HG02642 (cell line): ENCODE measurements around the gene MBLAC2.

ENCODE experiments used
- ATAC-seq: cut with Tn5 transposase; IDR thresholded peaks from one replicate; pipeline ENCODE4 v1.9.1; 2021; ENCODE audit warnings: mild to moderate bottlenecking; ENCODE audit not compliant: unreplicated experiment, poor library complexity

Gene MBLAC2

DNA sequence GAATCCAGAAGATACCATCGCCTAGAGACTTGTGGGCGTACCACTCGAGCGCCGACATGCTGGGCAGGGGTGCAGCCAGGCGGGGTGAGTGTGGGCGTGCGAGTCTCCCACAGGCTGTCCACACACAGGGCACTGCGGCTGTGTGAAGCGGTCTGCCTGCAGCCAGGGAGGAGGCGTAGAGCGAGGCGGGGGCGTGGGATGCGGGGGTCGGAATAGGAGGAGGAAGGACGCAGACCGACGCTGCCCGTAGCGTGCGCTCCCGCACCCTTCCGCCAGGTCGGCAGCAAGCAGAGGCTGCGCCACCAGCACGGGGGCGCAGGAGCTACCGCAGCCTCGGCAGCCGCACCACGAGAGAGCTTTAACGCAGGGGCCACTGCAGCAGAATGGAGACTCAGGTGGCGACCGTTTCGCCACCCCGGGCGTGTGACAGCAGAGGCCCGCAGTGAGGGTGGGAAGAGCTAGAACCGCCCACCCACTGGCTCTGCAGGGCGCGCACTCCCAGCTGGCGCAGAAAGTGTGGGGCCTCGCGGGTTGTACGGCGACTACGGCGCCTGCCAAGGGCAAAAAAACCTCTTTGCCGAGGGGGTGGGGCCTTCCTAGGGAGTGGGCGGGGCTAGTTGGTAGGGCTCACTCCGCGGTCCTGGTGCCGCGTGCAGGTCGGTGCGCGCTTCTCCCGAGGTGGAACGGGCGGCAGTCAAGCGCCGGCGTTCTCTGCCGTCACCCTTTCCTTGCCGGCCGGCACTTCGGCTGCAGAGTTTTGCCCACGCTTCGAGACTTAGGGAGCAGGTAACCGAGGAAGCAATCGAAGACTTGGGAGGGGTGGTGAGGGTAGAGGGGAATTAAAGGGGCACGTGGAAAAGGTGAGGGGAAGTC, at the start of gene MBLAC2, which contains the start of gene POLR3G:
Gene MBLAC2 (minus strand): TSS at position 537 of the 873 bp plus-strand sequence. CDS start 479 bp downstream, at position 58.
Gene POLR3G (plus strand): TSS at position 630 of the 873 bp plus-strand sequence. CDS start 10,704 bp downstream, outside the sequence.
- peak; percentile 91 for ATAC-seq

DNA sequence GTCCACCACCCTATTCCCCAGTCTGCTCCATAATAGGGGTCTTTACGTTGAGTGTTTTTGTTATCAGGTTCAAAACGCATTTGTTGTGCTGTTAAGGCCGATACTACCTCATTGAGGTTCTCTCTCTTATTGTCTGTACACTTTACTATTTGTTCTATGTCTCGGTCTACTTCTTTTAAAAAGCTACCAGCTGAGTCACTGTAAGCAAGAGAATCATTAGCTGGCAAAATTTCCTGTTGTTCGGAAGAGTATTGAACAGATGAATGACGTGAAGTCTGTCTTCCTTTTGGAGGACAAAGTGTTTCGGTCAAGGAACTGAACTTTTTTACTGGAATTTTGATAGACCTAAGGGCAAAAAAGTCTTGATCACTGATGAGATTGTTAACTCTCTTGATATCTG, 44.5 kb upstream of the MBLAC2 start:
- ATAC-seq = no peak

DNA sequence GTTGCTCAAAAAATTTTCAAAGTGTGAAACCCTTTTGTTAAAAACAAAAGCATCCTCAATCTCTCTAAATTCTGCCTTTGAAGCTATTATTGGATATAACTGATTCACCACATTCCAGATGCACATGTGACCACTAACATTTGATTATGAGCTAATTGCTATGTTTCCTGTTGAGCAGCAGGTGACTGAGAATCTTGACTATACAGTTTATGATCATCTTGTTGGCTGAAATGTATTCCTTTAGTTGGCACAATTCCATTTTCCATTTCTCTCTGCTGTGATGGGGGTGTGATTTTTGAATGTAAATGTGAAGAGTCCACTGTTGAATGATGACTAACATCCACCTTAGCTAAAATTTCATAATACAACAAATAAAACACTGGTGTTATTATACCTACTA, 44.1 kb upstream of the MBLAC2 start:
- ATAC-seq = no peak

DNA sequence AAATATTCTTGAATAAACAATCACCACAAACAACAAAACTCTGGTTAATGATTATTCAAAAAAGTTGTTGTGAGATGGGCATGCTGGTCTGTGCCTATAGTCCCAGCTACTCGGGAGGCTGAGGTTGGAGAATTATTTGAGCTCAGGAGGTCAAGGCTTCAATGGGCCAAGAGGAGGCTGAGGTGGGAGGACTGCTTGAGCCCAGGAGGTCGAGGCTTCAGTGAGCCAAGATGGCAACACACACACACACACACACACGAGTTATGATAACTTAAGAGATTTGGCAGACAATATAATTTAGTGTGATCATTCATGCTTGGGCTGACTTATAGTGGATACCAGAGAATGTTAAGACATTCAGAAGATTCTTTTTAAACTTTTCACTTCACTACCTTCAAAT, 39.9 kb upstream of the MBLAC2 start:
- ATAC-seq = no peak

GRCh38 chr5:90510438-90510837, 35.9 kb upstream of the MBLAC2 start:
- no peak for ATAC-seq

DNA sequence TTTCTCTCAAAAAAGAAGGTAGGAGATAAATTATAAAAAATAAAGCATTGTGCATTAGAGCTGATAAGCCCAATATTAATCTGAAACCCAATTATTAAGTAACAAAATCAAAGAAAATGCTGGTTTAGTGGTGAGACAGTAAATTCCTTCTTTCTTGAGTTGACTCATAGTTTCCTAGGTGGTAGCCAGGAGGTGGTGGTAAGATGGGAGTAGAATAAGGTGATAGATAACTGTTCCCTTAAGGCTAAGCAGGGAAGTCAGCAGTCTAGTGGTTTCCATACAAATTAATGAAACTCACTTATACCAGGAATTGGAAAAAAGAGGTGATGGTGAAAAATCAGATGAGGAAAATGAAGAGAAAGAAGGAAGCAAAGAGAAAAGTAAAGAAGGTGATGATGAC, 31.6 kb upstream of the MBLAC2 start:
- ATAC-seq = no peak

- no peak for ATAC-seq
Measured at GRCh38 chr5:90504743-90505142, 30.2 kb upstream of the MBLAC2 start.

DNA sequence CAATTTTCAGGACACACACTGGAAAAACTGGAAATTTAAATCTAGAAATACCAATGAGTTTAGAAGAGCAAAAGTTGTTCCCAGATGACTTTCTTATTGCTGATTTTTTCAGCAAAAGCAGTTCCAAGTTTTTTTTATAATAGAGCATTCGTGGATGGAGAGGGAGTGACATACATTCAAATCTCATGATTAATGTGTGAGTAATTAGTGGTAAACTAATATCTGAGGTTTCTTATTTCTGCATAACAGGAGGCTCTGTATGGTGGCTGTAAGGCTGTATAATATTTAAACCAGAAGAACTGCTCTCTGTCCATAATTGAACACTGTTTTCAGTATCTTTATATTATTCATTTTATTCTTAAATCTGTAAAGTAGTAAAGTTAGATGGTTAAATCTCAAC, 29.0 kb upstream of the MBLAC2 start:
- no peak for ATAC-seq

DNA sequence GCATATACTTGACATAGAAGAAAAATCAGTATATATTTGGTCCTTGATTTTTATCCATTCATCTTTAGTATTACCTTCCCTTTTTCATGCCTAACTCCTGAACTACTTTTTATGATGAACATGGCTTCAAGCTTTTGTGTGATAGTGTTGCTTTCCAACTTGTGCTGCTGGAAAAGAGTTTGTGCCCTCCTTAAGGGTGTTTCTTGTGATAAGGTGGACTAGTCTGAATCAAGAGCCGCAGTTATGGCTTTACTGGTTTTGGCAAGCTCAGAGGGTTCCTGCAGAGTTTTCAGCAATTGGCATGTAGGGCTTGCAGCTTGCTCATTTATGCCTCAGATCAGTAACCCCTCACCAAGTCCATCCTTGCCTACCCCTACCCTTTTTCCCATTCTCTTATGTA, 20.6 kb upstream of the MBLAC2 start:
- ATAC-seq = no peak

DNA sequence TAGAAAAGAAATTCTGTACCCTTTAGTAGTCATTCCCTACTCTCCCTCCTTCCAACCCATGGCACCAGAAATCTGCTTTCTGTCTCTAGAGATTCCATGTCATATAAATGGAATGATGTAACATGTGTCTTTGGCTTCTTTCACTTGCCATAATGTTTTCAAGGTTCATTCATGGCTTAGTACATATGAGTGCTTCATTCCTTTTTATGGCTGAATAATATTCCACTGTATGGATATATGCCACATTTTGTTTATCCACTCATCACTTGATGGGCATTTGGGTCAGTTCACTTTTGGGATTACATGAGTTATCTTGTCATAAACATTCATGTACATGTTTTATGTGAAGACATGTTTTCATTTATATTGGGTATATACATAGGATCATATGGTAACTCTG, 19.5 kb upstream of the MBLAC2 start:
- ATAC-seq = no peak

DNA sequence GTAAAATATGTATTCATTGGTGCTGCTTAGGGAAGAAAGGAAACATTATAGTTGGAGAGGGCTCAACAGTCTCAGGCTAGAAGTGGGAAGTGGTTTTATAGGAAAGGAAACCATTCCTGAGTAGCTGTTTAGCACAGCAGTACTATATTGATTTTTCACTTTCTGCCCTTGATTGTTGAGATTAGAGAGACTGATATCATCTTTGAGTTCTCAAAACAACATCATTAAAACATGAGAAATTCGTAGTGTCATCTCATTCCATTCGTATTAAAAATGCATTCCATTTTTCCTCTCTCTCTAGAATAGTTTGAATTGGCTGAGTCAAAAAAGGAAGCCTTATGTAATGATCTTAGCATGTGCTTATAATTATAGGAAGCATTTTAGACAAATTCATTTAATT, 14.2 kb upstream of the MBLAC2 start:
- ATAC-seq = no peak

GRCh38 chr5:90484540-90484939, 10.0 kb upstream of the MBLAC2 start:
- no peak for ATAC-seq

DNA sequence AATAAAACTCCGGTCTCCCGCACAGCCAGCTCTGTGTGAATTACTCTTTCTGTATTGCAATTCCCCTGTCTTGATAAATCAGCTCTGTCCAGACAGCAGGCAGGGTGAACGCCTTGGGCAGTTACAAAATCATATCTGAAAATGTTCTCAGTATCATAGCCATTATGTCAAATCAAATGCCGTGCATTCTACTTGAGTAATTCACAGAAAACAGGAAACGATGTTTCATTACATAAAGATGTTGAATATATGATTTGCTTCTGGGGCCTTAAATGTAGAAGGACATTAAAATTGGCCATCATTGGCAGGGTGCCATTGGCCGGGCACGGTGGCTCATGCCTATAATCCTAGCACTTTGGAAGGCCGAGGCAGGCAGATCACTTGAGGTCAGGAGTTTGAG, 8.6 kb upstream of the MBLAC2 start:
- ATAC-seq = no peak

DNA sequence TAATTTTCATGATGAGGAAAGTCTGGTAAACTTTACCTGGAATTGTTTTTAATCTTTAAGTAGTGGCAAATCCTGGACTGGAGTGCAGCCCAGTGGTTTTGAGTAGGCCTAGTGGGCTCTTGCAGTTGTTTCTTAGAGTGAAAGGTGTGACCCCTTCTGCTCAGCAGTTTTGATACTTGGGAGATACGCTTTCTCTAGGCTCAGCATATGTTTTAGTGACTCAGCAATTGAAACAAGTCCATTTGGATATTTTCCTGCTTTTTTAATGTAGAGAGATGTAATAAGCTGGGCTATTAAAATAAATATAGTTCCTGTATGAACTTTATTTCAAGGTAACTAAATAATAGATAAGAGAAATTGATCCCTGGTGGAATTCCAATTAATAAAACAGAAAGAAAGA, 6.1 kb upstream of the MBLAC2 start:
- no peak for ATAC-seq

- ATAC-seq = no peak
Measured at GRCh38 chr5:90479611-90480385, 5.2 kb upstream of the MBLAC2 start.

DNA sequence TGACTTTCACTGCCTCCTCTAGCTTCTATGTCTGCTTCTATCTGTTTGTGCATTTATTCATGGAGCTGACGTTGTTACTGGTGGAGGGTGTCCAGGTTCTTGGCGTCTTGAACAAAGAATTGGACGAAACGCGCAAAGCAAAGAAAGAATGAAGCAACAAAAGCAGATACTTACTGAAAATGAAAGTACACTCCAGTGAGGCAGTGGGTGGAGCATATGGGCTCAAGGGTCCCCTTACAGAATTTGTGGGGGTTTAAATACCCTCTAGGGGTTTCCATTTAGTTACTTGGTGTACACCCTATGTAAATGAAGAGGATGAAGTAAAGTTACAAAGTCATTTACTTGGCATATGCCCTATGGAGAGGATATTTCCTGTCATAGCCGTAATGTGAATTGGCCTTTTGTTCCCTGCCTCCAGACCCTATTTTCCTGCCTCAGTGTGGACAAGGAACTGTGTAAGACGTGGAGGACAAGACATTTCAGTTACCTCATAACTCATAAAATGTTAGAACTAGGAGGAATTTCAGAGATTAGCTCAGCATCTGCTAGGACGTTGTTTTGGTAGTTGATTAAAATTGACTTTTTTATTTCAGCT, 3.1 kb upstream of the MBLAC2 start:
- ATAC-seq = no peak

- ATAC-seq = no peak
Measured at GRCh38 chr5:90477073-90477472, 2.5 kb upstream of the MBLAC2 start.

- no peak for ATAC-seq
Measured at GRCh38 chr5:90476391-90476790, 1.8 kb upstream of the MBLAC2 start.

DNA sequence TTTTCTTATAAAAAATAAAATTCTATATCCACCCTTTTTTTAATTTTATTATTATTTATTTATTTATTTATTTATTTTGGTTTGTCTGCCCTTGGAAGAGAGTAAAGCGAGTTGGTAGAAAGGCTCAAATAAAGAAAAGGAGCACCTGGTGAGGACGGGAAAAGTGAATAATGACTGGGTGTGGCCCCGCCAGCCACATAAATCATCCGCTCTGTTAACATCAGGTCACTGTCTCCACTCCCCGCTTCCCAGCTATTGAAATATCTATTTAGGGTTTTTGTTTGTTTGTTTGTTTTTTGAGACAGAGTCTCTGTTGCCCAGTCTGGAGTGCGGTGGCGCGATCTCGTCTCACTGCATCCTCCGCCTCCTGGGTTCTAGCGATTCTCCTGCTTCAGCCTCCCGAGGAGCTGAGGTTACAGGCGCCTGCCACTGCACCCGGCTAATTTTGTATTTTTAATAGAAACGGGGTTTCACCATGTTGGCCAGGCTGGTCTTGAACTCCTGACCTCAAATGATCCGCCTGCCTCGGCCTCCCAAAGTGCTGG, 937 bp upstream of the MBLAC2 start:
- ATAC-seq = no peak

GRCh38 chr5:90473396-90474234, 956 bp downstream of the MBLAC2 start:
- peak; percentile 23 for ATAC-seq
